Measurements from ENCODE around the gene VSIG10L2.

DNA sequence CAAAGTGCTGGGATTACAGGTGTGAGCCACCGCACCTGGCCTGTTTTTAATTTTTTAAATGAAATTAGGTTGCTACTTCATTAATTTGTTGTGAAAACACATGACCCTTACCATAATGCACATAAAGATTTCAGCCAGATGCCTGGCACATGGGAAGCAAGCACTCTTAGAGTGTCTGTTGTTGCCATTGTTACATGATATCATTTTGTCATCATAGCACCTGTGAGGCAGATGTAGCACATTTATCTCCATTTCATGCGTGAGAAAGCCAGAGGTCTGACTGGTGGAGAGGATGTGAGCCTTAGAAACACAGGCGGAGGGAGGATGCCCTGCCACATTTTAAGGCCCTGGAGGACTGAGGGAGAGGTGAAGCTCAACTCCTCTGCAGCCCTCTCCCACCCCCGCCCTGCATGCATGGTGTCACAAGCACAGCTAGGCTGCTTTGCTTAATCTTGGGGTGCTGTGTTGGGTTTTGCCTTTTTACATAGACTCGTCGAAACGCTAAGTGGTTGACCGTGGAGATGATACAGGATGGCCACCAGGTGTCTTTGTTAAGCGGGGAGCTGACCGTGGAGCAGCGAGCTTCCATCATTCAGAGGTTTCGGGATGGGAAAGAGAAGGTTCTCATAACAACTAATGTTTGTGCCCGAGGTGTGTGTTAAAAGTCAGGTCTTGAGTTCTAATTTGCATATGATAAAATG, 27.6 kb upstream of the VSIG10L2 start:
- TF ChIP-seq CTCF (IDR thresholded peaks at IDR 0.05 in 2 of 3, conservative IDR thresholded peaks at IDR 0.05 in 1 of 3; ENCODE audit: borderline replicate concordance in 1 of 3, insufficient read depth in 1 of 3, low read depth in 2 of 3, low read length in 2 of 3) (peak in 1 of 3 experiments; percentile 27; a peak in 2 of 6 replicates), POLR2AphosphoS5 (IDR thresholded peaks at IDR 0.05; ENCODE audit: low read depth, low read length) (no peak), ATF3 (IDR thresholded peaks at IDR 0.05) (no peak), ZFX (IDR thresholded peaks at IDR 0.05) (no peak), ZNF274 (IDR thresholded peaks at IDR 0.05; ENCODE audit: low read depth, low read length) (no peak), POLR2A (IDR thresholded peaks at IDR 0.05; ENCODE audit: borderline replicate concordance, extremely low read depth, insufficient read depth, insufficient read length) (no peak), JUND (IDR thresholded peaks at IDR 0.05) (no peak)
- TF ChIP-seq, protein P1, sequence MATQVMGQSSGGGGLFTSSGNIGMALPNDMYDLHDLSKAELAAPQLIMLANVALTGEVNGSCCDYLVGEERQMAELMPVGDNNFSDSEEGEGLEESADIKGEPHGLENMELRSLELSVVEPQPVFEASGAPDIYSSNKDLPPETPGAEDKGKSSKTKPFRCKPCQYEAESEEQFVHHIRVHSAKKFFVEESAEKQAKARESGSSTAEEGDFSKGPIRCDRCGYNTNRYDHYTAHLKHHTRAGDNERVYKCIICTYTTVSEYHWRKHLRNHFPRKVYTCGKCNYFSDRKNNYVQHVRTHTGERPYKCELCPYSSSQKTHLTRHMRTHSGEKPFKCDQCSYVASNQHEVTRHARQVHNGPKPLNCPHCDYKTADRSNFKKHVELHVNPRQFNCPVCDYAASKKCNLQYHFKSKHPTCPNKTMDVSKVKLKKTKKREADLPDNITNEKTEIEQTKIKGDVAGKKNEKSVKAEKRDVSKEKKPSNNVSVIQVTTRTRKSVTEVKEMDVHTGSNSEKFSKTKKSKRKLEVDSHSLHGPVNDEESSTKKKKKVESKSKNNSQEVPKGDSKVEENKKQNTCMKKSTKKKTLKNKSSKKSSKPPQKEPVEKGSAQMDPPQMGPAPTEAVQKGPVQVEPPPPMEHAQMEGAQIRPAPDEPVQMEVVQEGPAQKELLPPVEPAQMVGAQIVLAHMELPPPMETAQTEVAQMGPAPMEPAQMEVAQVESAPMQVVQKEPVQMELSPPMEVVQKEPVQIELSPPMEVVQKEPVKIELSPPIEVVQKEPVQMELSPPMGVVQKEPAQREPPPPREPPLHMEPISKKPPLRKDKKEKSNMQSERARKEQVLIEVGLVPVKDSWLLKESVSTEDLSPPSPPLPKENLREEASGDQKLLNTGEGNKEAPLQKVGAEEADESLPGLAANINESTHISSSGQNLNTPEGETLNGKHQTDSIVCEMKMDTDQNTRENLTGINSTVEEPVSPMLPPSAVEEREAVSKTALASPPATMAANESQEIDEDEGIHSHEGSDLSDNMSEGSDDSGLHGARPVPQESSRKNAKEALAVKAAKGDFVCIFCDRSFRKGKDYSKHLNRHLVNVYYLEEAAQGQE (IDR thresholded peaks at IDR 0.05; ENCODE audit: low read depth): no peak
- TF ChIP-seq, protein P2, sequence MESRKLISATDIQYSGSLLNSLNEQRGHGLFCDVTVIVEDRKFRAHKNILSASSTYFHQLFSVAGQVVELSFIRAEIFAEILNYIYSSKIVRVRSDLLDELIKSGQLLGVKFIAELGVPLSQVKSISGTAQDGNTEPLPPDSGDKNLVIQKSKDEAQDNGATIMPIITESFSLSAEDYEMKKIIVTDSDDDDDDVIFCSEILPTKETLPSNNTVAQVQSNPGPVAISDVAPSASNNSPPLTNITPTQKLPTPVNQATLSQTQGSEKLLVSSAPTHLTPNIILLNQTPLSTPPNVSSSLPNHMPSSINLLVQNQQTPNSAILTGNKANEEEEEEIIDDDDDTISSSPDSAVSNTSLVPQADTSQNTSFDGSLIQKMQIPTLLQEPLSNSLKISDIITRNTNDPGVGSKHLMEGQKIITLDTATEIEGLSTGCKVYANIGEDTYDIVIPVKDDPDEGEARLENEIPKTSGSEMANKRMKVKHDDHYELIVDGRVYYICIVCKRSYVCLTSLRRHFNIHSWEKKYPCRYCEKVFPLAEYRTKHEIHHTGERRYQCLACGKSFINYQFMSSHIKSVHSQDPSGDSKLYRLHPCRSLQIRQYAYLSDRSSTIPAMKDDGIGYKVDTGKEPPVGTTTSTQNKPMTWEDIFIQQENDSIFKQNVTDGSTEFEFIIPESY (IDR thresholded peaks at IDR 0.05; ENCODE audit: extremely low read depth, insufficient replicate concordance, low read length): no peak
- TF ChIP-seq, protein P3, sequence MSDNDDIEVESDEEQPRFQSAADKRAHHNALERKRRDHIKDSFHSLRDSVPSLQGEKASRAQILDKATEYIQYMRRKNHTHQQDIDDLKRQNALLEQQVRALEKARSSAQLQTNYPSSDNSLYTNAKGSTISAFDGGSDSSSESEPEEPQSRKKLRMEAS (IDR thresholded peaks at IDR 0.05): no peak
